ENCODE measurements around the gene NDRG4.
"Not testable (repeated sequence)": the region's sequence is repeated elsewhere in the genome, so short reads cannot be mapped to it uniquely, and the experiment has no call there.

The NDRG4 gene

GRCh38 chr16:58464916-58465731, 34.8 kb upstream of the NDRG4 start:
- DNase-seq (ENCODE audit: low read depth in 4 of 4, low spot score in 1 of 4) = no peak

GRCh38 chr16:58465817-58466216, 34.1 kb upstream of the NDRG4 start:
- no peak for DNase-seq (ENCODE audit: low read depth in 4 of 4, low spot score in 1 of 4)

- DNase-seq (ENCODE audit: low read depth in 4 of 4, low spot score in 1 of 4) = no peak
Observed at GRCh38 chr16:58466396-58466795, 33.5 kb upstream of the NDRG4 start.

GRCh38 chr16:58467905-58468304, 32.0 kb upstream of the NDRG4 start:
- no peak for DNase-seq (ENCODE audit: low read depth in 4 of 4, low spot score in 1 of 4)

GRCh38 chr16:58471209-58471975, 28.6 kb upstream of the NDRG4 start:
- no peak for DNase-seq (ENCODE audit: low read depth in 4 of 4, low spot score in 1 of 4)

GRCh38 chr16:58472266-58472665, 27.7 kb upstream of the NDRG4 start:
- no peak for DNase-seq (ENCODE audit: low read depth in 4 of 4, low spot score in 1 of 4)

- no peak for DNase-seq (ENCODE audit: low read depth in 4 of 4, low spot score in 1 of 4)
Observed at GRCh38 chr16:58472827-58473226, 27.1 kb upstream of the NDRG4 start.

GRCh38 chr16:58474296-58474695, 25.6 kb upstream of the NDRG4 start:
- no peak for DNase-seq (ENCODE audit: low read depth in 4 of 4, low spot score in 1 of 4)

GRCh38 chr16:58475091-58475619, 24.8 kb upstream of the NDRG4 start:
- DNase-seq (ENCODE audit: low read depth in 4 of 4, low spot score in 1 of 4) = no peak

- no peak for DNase-seq (ENCODE audit: low read depth in 4 of 4, low spot score in 1 of 4)
Observed at GRCh38 chr16:58476791-58477190, 23.2 kb upstream of the NDRG4 start.

GRCh38 chr16:58478427-58478826, 21.5 kb upstream of the NDRG4 start:
- DNase-seq (ENCODE audit: low read depth in 4 of 4, low spot score in 1 of 4) = no peak

- no peak for DNase-seq (ENCODE audit: low read depth in 4 of 4, low spot score in 1 of 4)
Observed at GRCh38 chr16:58481226-58481869, 18.6 kb upstream of the NDRG4 start.

GRCh38 chr16:58481931-58482330, 18.0 kb upstream of the NDRG4 start:
- DNase-seq (ENCODE audit: low read depth in 4 of 4, low spot score in 1 of 4) = no peak

- DNase-seq (ENCODE audit: low read depth in 4 of 4, low spot score in 1 of 4) = no peak
Observed at GRCh38 chr16:58485184-58485887, 14.6 kb upstream of the NDRG4 start.

GRCh38 chr16:58487566-58488351, 12.2 kb upstream of the NDRG4 start:
- peak; percentile 38 to 65 (median 62) for DNase-seq (ENCODE audit: low read depth in 4 of 4, low spot score in 1 of 4)

- DNase-seq (ENCODE audit: low read depth in 4 of 4, low spot score in 1 of 4) = no peak
Observed at GRCh38 chr16:58488531-58488930, 11.4 kb upstream of the NDRG4 start.

GRCh38 chr16:58490065-58490464, 9.9 kb upstream of the NDRG4 start:
- no peak for DNase-seq (ENCODE audit: low read depth in 4 of 4, low spot score in 1 of 4)

GRCh38 chr16:58490539-58490938, 9.4 kb upstream of the NDRG4 start:
- DNase-seq (ENCODE audit: low read depth in 4 of 4, low spot score in 1 of 4) = not testable (repeated sequence)

GRCh38 chr16:58492066-58492465, 7.9 kb upstream of the NDRG4 start:
- DNase-seq (ENCODE audit: low read depth in 4 of 4, low spot score in 1 of 4) = no peak

GRCh38 chr16:58492735-58493134, 7.2 kb upstream of the NDRG4 start:
- no peak for DNase-seq (ENCODE audit: low read depth in 4 of 4, low spot score in 1 of 4)

All from stimulated activated CD4-positive, alpha-beta T cell treated with anti-CD3 and anti-CD28 coated beads, Interleukin-1b, Interleukin-23, amount 100 ng/mL, for 24 hours (primary cell).